ENCODE data around the gene OLAH. TPM values are rescaled to one million over a fixed set of nuclear protein-coding genes. Genes with fewer than 3 reads are reported as not detected.
A peak's percentile ranks its signal among the peaks of the same experiment; 100 is the strongest.

OLAH gene
- total RNA-seq, 4 donors from 2014 or later = 1.1 to 4.7 (median 4.0) TPM; not detected in 1

DNA sequence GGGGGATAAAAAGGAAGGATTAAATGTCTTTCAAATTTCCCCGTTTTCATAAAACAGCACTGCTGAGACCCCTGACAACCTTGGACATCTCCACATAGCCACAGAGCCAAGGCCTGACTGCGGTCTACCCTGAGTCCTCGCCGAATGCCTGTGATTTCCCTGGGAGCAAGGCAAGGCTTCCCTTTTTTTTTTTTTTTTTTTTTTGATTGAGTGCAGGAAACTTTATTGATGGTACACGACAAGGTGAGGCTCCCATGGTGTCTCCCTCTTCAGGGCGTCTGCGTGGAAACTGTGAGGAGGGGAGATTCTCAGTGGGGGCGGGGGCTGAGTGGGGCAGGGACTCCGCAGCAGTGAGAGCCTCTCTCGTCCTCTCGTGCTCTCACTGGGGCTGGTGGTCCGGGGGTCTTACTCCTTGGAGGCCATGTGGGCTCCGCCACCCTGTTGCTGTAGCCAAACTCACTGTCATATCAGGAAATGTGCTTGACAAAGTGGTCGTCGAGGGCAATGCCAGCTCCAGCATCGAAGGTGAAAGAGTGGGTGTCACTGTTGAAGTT lies 49.2 kb downstream of the OLAH start:
- ATAC-seq (ENCODE audit: low FRiP score) = no peak
- no peak for TF ChIP-seq CTCF (IDR thresholded peaks at IDR 0.05)
- DNase-seq (ENCODE audit: low spot score) = no peak

DNA sequence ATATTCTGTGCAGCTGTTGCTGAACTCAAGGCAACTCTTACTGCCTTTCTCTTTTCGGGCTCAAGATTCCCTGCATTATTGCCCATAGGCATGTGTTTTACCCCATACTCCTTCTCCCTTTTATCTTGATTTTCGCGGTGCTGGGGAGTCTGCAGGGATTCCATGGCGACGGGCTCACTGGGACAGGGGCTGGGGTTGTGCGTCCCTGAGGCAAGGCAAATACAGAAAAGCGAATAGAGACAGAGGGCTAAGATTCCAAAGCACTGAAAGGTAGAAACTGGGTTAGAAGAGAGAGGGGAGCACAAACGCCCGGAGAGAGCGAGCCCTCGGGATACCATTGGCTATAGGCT lies 52.9 kb downstream of the OLAH start:
- DNase-seq (ENCODE audit: low spot score) (no peak), ATAC-seq (ENCODE audit: low FRiP score) (peak; percentile 23)
- no peak for TF ChIP-seq CTCF (IDR thresholded peaks at IDR 0.05)

- ATAC-seq (ENCODE audit: low FRiP score) (peak; percentile 99), DNase-seq (ENCODE audit: low spot score) (peak; percentile 97)
- TF ChIP-seq CTCF (IDR thresholded peaks at IDR 0.05) = no peak
These were observed 53.5 kb downstream of the OLAH start, which contains the start of gene RPP38 for GRCh38 chr10:15097011-15097812. Gene RPP38, plus strand, starts transcription at chr10:15097355. Its CDS starts 5,960 bp downstream, at chr10:15103315.

- DNase-seq (ENCODE audit: low spot score) (no peak), ATAC-seq (ENCODE audit: low FRiP score) (no peak)
- TF ChIP-seq CTCF (IDR thresholded peaks at IDR 0.05) = no peak
These were observed 56.1 kb downstream of the OLAH start for GRCh38 chr10:15099886-15100285.

DNA sequence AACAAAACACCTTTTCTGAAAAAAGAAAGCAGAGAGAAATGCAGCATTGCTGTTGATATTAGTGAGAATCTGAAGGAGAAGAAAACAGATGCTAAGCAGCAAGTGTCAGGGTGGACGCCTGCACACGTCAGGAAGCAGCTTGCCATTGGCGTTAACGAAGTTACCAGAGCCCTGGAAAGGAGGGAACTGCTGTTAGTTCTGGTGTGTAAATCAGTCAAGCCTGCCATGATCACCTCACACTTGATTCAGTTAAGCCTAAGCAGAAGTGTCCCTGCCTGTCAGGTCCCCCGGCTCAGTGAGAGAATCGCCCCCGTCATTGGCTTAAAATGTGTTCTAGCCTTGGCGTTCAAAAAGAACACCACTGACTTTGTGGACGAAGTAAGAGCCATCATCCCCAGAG lies 59.8 kb downstream of the OLAH start:
- ATAC-seq (ENCODE audit: low FRiP score) (no peak), DNase-seq (ENCODE audit: low spot score) (no peak)
- TF ChIP-seq CTCF (IDR thresholded peaks at IDR 0.05) = no peak

GRCh38 chr10:15106352-15107013 lies 62.7 kb downstream of the OLAH start:
- DNase-seq (ENCODE audit: low spot score) (peak; percentile 70), ATAC-seq (ENCODE audit: low FRiP score) (peak; percentile 83)
- TF ChIP-seq CTCF (IDR thresholded peaks at IDR 0.05) = peak in 1 of 3 donors; percentile 41

Data from omental fat pad (tissue), 4 donors.